Fibroblast of lung (primary cell): ENCODE results near the gene MAPKAPK3. TPM values are rescaled to one million over a fixed set of nuclear protein-coding genes. Genes with fewer than 3 reads are reported as not detected.

Experiments used
- DNase-seq, 2 donors: peaks; one replicate each; pipeline versions ENCODE4 v3.0.0 to v3.0.0-alpha.2; 2010; ENCODE audit warnings: low read depth in 2 of 2
- H2AFZ ChIP-seq: 2 replicates; pipeline ENCODE4 v1.5.1; 2012; ENCODE audit warnings: low read length, control low read depth, inconsistent platforms
- H3K27ac ChIP-seq: 2 replicates; pipeline ENCODE4 v1.5.1; 2011; ENCODE audit warnings: low read length, control low read depth; ENCODE audit not compliant: insufficient read depth
- H3K27me3 ChIP-seq: 2 replicates; pipeline ENCODE4 v1.5.1; 2011; ENCODE audit warnings: mild to moderate bottlenecking, low read length; ENCODE audit not compliant: control insufficient read depth, insufficient read depth
- H3K36me3 ChIP-seq: 2 replicates; pipeline ENCODE4 v1.5.1; 2011; ENCODE audit warnings: low read length; ENCODE audit not compliant: control insufficient read depth, insufficient read depth
- H3K4me1 ChIP-seq: 2 replicates; pipeline ENCODE4 v1.5.1; 2011; ENCODE audit warnings: low read length; ENCODE audit not compliant: control insufficient read depth, insufficient read depth; ENCODE audit errors: extremely low read depth
- H3K4me2 ChIP-seq: 2 replicates; pipeline ENCODE4 v1.5.1; 2011; ENCODE audit warnings: low read length, control low read depth; ENCODE audit not compliant: insufficient read depth; ENCODE audit errors: extremely low read depth
- H3K4me3 ChIP-seq, 4 experiments: fragments of 200-600 bp in 1 of 4; sonication (generic) in 1 of 4; replicated peaks in 1 of 4; 2 replicates each; pipeline ENCODE4 v1.5.1; 2011 to 2016; ENCODE audit warnings: low read length in 4 of 4, low read depth in 3 of 4, mild to moderate bottlenecking in 3 of 4, control low read depth in 2 of 4, inconsistent platforms in 1 of 4, mixed read lengths in 1 of 4; ENCODE audit not compliant: insufficient read depth in 1 of 4; ENCODE audit errors: control extremely low read depth in 1 of 4
- H3K79me2 ChIP-seq: 2 replicates; pipeline ENCODE4 v1.5.1; 2012; ENCODE audit warnings: mild to moderate bottlenecking, low read length, inconsistent platforms; ENCODE audit not compliant: control insufficient read depth, insufficient read depth
- H3K9ac ChIP-seq: 2 replicates; pipeline ENCODE4 v1.5.1; 2011; ENCODE audit warnings: mild to moderate bottlenecking, low read length, control low read depth; ENCODE audit not compliant: insufficient read depth
- H3K9me3 ChIP-seq: 2 replicates; pipeline ENCODE4 v1.5.1; 2012; ENCODE audit warnings: low read depth, low read length; ENCODE audit not compliant: control insufficient read depth, insufficient read depth
- H4K20me1 ChIP-seq: 2 replicates; pipeline ENCODE4 v1.5.1; 2011; ENCODE audit warnings: low read length; ENCODE audit not compliant: control insufficient read depth, insufficient read depth; ENCODE audit errors: extremely low read depth
- EZH2 ChIP-seq: IDR thresholded peaks from 2 replicates; pipeline ENCODE4 v1.5.1; 2012; ENCODE audit warnings: low read length, control low read depth, mild to moderate bottlenecking; ENCODE audit errors: missing control alignments
- polyA plus RNA-seq, 2 donors: library from polyadenylated mRNA; depleted of rRNA in 1 of 2; stranded (reverse) in 1 of 2; unstranded in 1 of 2; fragments of >200 nt; gene quantifications; 2 replicates each; pipeline ENCODE4 v1.2.1, GENCODE V29; 2011 to 2012; ENCODE audit warnings: missing spikeins in 1 of 2
- total RNA-seq: library from RNA; depleted of rRNA; stranded (reverse); fragments of >200 nt; gene quantifications from 2 replicates; pipeline ENCODE4 v1.2.1, GENCODE V29; 2014
- TF ChIP-seq, protein P1 (sequence below), 2 donors: IDR thresholded peaks in 1 of 2; conservative IDR thresholded peaks in 1 of 2; 1 replicate in 1 of 2; 2 replicates in 1 of 2; pipeline ENCODE4 v1.5.1; 2011 to 2012; ENCODE audit warnings: low read length in 2 of 2, control low read depth in 1 of 2, inconsistent platforms in 1 of 2, low read depth in 1 of 2, mild to moderate bottlenecking in 1 of 2

Gene MAPKAPK3
- total and polyA plus RNA-seq, 2 donors (not counting 1 experiment from before 2014, with no cell fraction given) = 34.3 to 38.4 TPM

DNA sequence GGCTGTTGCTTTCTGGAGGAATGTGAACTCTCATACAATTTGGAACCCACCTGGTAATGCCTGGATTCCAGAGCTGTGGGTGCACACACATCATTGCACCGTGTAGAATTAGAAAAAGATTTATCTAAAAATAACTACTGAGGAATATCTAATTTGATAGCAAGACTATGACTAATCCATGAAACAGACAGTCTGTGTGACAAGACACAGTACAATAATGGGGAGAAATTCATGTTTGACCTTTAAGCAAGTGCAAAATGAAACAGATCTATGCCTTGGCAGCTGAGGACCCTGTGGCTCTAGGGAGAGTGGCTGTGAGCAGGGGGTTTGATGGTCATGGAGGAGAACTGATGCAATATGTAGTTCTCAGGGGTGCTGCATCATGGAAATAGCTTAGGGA lies 49.9 kb downstream of the MAPKAPK3 start:
- Histone ChIP-seq H3K9me3 (no peaks in the 10 kb centered on the region), H3K79me2 (no peaks in the 10 kb centered on the region), H3K27ac (no peak overlapping the region), H3K36me3 (no peaks in the 10 kb centered on the region), H3K27me3 (peaks cover 16% of the 10 kb centered on the region), H3K9ac (no peak overlapping the region), H2AFZ (no peak overlapping the region), H3K4me3 (no peak overlapping the region), H3K4me2 (no peak overlapping the region), H4K20me1 (no peaks in the 10 kb centered on the region), H3K4me1 (no peaks in the 10 kb centered on the region)
- DNase-seq = peak in 1 of 2 donors; percentile 40
- no peak for TF ChIP-seq EZH2
- TF ChIP-seq, protein P1, sequence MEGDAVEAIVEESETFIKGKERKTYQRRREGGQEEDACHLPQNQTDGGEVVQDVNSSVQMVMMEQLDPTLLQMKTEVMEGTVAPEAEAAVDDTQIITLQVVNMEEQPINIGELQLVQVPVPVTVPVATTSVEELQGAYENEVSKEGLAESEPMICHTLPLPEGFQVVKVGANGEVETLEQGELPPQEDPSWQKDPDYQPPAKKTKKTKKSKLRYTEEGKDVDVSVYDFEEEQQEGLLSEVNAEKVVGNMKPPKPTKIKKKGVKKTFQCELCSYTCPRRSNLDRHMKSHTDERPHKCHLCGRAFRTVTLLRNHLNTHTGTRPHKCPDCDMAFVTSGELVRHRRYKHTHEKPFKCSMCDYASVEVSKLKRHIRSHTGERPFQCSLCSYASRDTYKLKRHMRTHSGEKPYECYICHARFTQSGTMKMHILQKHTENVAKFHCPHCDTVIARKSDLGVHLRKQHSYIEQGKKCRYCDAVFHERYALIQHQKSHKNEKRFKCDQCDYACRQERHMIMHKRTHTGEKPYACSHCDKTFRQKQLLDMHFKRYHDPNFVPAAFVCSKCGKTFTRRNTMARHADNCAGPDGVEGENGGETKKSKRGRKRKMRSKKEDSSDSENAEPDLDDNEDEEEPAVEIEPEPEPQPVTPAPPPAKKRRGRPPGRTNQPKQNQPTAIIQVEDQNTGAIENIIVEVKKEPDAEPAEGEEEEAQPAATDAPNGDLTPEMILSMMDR (conservative IDR thresholded peaks at IDR 0.05 in 1 of 2, IDR thresholded peaks at IDR 0.05 in 1 of 2; ENCODE audit: low read depth in 1 of 2, low read length in 2 of 2) = no peak

DNA sequence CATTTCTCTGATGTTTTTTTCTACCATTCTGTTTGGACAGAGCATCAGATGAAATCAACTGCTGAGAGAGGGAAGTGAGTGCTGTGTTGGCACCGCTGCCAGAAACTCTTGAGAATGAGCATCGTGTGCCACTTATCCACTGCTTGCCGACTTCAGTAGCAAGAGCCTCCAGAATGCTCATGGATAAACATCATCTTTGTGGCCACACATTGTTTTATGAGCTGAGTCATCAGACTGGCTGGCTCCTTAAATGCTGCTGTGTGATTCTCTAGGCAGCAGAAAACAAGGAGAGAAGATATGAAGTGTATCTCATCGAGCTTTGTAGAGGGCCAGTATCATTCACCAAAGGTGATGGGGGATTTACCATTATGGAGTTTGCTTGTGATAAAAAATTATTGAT lies 54.4 kb downstream of the MAPKAPK3 start:
- no peak overlapping the region for H3K4me3 ChIP-seq
- no peaks in the 10 kb centered on the region for H3K9me3 ChIP-seq
- no peak overlapping the region for H3K4me2 ChIP-seq
- no peaks in the 10 kb centered on the region for H3K36me3 ChIP-seq
- H2AFZ ChIP-seq = no peak overlapping the region
- DNase-seq = peak; percentile 58 to 88
- H4K20me1 ChIP-seq = no peaks in the 10 kb centered on the region
- H3K79me2 ChIP-seq = no peaks in the 10 kb centered on the region
- TF ChIP-seq, protein P1 (conservative IDR thresholded peaks at IDR 0.05 in 1 of 2, IDR thresholded peaks at IDR 0.05 in 1 of 2; ENCODE audit: low read depth in 1 of 2, low read length in 2 of 2) = no peak
- no peak for TF ChIP-seq EZH2
- peaks cover 2% of the 10 kb centered on the region for H3K4me1 ChIP-seq
- no peak overlapping the region for H3K9ac ChIP-seq
- no peak overlapping the region for H3K27ac ChIP-seq
- H3K27me3 ChIP-seq = peaks cover 45% of the 10 kb centered on the region

DNA sequence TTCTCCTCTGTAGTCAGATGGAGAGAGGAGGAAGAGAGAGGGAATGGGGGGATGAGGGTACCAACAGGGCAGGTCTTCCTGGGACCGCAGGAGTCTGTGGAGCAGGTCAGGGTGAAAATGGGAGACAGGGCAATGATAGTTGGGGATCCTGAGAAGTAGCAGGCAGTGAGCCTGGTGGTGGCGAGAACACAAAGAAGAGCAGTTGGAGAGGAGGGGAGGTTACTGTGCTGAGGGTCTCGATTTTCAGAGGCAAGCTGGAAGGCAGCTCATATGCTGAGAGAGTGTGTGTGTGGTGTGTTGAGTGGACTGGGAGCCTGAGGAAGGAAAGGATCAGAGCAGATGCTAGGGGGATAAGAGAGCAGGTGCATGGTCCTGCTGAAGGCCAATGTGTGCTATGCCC lies 55.7 kb downstream of the MAPKAPK3 start:
- Histone ChIP-seq H4K20me1 (no peaks in the 10 kb centered on the region), H3K27ac (no peak overlapping the region), H3K36me3 (no peaks in the 10 kb centered on the region), H3K79me2 (no peaks in the 10 kb centered on the region), H3K4me1 (peaks cover 2% of the 10 kb centered on the region), H2AFZ (no peak overlapping the region), H3K27me3 (peaks cover 43% of the 10 kb centered on the region), H3K4me2 (no peak overlapping the region), H3K4me3 (no peak overlapping the region), H3K9me3 (no peaks in the 10 kb centered on the region), H3K9ac (no peak overlapping the region)
- DNase-seq = no peak
- TF ChIP-seq, protein P1 (conservative IDR thresholded peaks at IDR 0.05 in 1 of 2, IDR thresholded peaks at IDR 0.05 in 1 of 2; ENCODE audit: low read depth in 1 of 2, low read length in 2 of 2) = no peak
- TF ChIP-seq EZH2 = no peak
